KMS-11 (cell line): ENCODE results near the gene LRRC3C.
A peak's percentile ranks its signal among the peaks of the same experiment; 100 is the strongest.

Source experiments
- H2AFZ ChIP-seq: fragments of 200-600 bp; sonication (generic); 2 replicates; pipeline ENCODE4 v1.6.1; 2016; ENCODE audit warnings: antibody characterized with exemption, mixed run types, low read depth
- H3K27ac ChIP-seq: fragments of 200-600 bp; sonication (generic); 2 replicates; pipeline ENCODE4 v1.6.1; 2016; ENCODE audit warnings: mild to moderate bottlenecking, mixed run types
- H3K27me3 ChIP-seq: fragments of 200-600 bp; sonication (generic); 2 replicates; pipeline ENCODE4 v1.6.1; 2017; ENCODE audit warnings: mild to moderate bottlenecking, low read depth, mixed run types, moderate library complexity; ENCODE audit not compliant: insufficient read depth
- H3K36me3 ChIP-seq: fragments of 200-600 bp; sonication (generic); 2 replicates; pipeline ENCODE4 v1.6.1; 2017; ENCODE audit warnings: mild to moderate bottlenecking, mixed run types; ENCODE audit not compliant: insufficient read depth
- H3K4me1 ChIP-seq: fragments of 200-600 bp; sonication (generic); 2 replicates; pipeline ENCODE4 v1.6.1; 2016; ENCODE audit warnings: mild to moderate bottlenecking, low read depth, mixed run types; ENCODE audit not compliant: poor library complexity, severe bottlenecking
- H3K4me2 ChIP-seq: fragments of 200-600 bp; sonication (generic); 2 replicates; pipeline ENCODE4 v1.7.0; 2016; ENCODE audit warnings: mild to moderate bottlenecking, mixed run types
- H3K4me3 ChIP-seq: fragments of 200-600 bp; sonication (generic); IDR thresholded peaks from 2 replicates; pipeline ENCODE4 v1.6.1; 2017; ENCODE audit warnings: low read depth, low read length, mixed read lengths; ENCODE audit not compliant: insufficient read depth
- H3K79me2 ChIP-seq: fragments of 200-600 bp; sonication (generic); 2 replicates; pipeline ENCODE4 v1.6.1; 2016; ENCODE audit warnings: low read depth, mixed run types; ENCODE audit not compliant: insufficient read depth
- H3K9ac ChIP-seq: fragments of 200-600 bp; sonication (generic); 2 replicates; pipeline ENCODE4 v1.6.1; 2016; ENCODE audit warnings: mild to moderate bottlenecking, mixed run types
- H4K20me1 ChIP-seq: fragments of 200-600 bp; sonication (generic); 2 replicates; pipeline ENCODE4 v1.6.1; 2016; ENCODE audit warnings: mild to moderate bottlenecking, mixed run types; ENCODE audit not compliant: insufficient read depth
- TF ChIP-seq, protein P1 (sequence below): fragments of 200-600 bp; sonication (generic); conservative IDR thresholded peaks from 2 replicates; pipeline ENCODE4 v1.6.1; 2017; ENCODE audit warnings: low read depth, mild to moderate bottlenecking, antibody characterized with exemption, low read length, moderate library complexity, mixed read lengths

Gene LRRC3C

DNA sequence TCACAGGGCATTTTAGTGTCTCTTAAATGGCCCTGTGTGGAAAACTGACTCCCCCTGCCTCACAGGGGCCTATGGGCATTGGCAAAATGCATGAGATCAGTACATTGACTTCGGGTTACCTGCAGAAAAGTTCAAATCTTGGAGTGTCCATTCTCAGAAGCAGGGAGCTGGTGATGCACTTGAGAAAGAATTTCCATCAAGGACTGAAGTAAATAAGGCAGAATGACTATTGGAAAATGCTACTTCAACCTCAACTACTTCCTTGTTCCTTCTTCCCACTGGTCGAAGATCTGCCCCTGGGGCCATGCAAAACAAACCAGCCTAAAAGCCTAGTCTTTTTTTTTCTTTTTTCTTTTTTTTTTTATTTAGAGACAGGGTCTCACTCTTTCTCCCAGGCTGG lies 21.5 kb downstream of the LRRC3C start:
- Histone ChIP-seq H3K9ac (no peak overlapping the region), H3K36me3 (no peaks in the 10 kb centered on the region), H2AFZ (no peak overlapping the region), H3K79me2 (no peaks in the 10 kb centered on the region), H3K27ac (no peak overlapping the region), H3K4me1 (peaks cover 14% of the 10 kb centered on the region), H3K27me3 (no peaks in the 10 kb centered on the region), H4K20me1 (no peaks in the 10 kb centered on the region), H3K4me3 (no peak overlapping the region), H3K4me2 (no peak overlapping the region)
- TF ChIP-seq, protein P1, sequence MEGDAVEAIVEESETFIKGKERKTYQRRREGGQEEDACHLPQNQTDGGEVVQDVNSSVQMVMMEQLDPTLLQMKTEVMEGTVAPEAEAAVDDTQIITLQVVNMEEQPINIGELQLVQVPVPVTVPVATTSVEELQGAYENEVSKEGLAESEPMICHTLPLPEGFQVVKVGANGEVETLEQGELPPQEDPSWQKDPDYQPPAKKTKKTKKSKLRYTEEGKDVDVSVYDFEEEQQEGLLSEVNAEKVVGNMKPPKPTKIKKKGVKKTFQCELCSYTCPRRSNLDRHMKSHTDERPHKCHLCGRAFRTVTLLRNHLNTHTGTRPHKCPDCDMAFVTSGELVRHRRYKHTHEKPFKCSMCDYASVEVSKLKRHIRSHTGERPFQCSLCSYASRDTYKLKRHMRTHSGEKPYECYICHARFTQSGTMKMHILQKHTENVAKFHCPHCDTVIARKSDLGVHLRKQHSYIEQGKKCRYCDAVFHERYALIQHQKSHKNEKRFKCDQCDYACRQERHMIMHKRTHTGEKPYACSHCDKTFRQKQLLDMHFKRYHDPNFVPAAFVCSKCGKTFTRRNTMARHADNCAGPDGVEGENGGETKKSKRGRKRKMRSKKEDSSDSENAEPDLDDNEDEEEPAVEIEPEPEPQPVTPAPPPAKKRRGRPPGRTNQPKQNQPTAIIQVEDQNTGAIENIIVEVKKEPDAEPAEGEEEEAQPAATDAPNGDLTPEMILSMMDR, result no peak

DNA sequence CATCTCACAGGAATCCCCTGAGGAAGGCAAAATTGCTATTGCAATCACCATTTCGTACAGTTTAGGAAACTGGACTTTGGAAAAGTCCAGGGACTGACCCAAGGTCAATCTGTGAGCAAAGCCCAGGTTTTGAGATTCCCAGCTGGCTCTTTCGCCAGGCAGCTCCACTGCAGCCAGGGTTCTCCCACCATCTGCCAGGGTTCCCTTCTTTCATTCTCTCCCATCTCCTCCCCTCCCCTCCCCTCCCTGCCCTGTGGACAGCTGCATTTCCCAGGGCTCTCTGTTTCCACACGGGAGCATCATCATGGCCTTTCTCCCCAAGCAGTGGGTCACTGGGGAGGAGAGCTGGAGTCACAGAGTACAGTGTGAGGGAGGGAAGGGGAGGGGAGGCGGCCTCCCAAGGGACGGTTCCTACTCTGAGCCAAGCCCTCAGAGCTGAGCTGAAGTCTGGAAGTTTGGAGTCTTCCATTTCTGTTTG lies 23.4 kb downstream of the LRRC3C start:
- no peak overlapping the region for H3K4me2 ChIP-seq
- no peak overlapping the region for H3K27ac ChIP-seq
- TF ChIP-seq, protein P1, result no peak
- H3K36me3 ChIP-seq, result no peaks in the 10 kb centered on the region
- H3K4me3 ChIP-seq, result no peak overlapping the region
- no peak overlapping the region for H2AFZ ChIP-seq
- H3K79me2 ChIP-seq, result no peaks in the 10 kb centered on the region
- H4K20me1 ChIP-seq, result no peaks in the 10 kb centered on the region
- H3K9ac ChIP-seq, result no peak overlapping the region
- no peaks in the 10 kb centered on the region for H3K27me3 ChIP-seq
- H3K4me1 ChIP-seq, result peaks cover 28% of the 10 kb centered on the region

DNA sequence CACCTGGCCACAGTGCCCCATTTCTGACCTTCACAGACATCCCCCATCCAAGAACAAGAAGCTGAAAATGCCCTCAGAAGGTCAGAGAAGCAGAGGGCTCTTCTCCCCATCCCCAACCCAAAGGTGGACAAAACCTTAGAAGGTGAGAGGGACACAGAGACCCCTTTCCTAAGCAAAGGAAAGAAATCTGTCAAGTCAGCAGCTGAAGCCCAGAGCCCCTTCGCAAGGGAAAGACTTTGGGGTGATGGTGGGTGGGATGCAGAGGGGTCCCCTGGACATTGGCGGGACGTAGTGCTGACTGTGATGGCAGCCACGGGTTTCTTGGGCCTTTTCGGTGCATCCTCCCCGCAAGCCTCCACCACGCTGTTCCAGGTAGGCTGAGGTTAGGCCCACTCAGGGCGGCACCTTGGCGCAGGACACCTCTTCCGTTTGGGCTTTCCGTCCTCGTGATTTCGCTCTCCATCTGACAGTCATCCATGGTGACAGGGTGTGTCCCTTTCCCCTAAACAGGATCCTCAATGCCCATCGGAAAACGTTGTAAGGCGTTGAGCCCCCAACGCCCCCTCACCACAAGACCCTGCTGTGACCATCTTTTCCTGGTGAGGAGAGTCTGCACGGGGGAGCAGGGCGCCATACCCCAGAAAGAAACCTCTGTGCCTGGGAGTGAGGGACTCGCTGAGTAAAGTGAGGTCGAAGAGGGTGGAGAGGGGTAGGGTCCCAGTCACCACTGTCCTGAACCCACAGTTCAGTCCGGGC lies 24.6 kb downstream of the LRRC3C start:
- H3K27me3 ChIP-seq, result no peaks in the 10 kb centered on the region
- H3K27ac ChIP-seq, result no peak overlapping the region
- no peaks in the 10 kb centered on the region for H4K20me1 ChIP-seq
- H3K79me2 ChIP-seq, result no peaks in the 10 kb centered on the region
- no peak overlapping the region for H3K4me3 ChIP-seq
- no peak overlapping the region for H3K9ac ChIP-seq
- H3K36me3 ChIP-seq, result no peaks in the 10 kb centered on the region
- H3K4me2 ChIP-seq, result peak overlapping the region; percentile 63
- peak overlapping the region; percentile 53; the same call in 1 of the 2 replicates for H2AFZ ChIP-seq
- H3K4me1 ChIP-seq, result peaks cover 30% of the 10 kb centered on the region
- TF ChIP-seq, protein P1, result no peak

DNA sequence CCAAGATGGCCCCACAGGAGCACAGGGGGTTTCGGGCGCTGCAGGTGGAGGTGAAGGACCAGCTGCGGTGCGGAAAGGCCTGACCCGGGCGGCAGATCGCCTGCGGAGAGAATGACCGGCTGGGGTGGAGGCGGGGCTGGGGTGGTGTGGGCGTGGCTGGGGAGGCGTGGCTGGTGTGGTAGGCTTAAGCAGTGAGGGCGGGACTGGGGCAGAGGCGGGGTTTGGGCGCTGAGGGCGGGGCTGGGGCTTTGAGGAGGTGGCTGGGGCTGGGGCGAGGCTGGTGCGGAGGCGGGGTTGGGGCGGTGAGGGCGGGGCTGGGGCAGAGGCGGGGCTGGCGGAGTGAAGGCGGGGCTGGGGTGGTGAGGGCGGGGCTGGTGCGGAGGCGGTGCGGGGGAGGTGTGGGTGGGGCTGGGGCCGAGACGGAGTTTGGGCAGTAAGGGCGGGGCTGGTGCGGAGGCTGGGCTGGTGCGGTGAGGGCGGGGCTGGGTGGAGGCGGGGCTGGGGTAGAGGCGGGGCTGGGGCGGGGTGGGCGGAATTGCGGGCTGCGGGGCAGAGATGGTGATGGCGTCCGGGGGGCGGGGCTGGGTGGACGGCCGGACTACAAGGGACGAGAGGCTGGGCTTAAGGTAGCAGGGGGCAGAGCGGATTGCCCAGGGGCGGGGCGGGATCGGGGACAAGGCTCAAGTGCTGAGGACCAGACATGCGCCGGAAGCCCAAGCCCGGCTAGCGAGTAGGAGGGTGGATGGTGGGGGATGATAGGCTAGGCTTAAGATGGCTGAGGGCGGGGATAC lies 25.3 kb downstream of the LRRC3C start:
- Histone ChIP-seq H3K4me2 (peak overlapping the region; percentile 65), H3K27ac (no peak overlapping the region), H3K36me3 (no peaks in the 10 kb centered on the region), H3K27me3 (no peaks in the 10 kb centered on the region), H3K4me3 (no peak overlapping the region), H3K79me2 (no peaks in the 10 kb centered on the region), H3K4me1 (peaks cover 30% of the 10 kb centered on the region), H4K20me1 (no peaks in the 10 kb centered on the region), H2AFZ (peak overlapping the region; percentile 53; the same call in 1 of the 2 replicates), H3K9ac (no peak overlapping the region; the same call in 1 of the 2 replicates)
- TF ChIP-seq, protein P1, result no peak
